ENCODE data around the gene NKAPD1.
"Not testable (repeated sequence)": the region's sequence is repeated elsewhere in the genome, so short reads cannot be mapped to it uniquely, and the experiment has no call there.

NKAPD1 gene

DNA sequence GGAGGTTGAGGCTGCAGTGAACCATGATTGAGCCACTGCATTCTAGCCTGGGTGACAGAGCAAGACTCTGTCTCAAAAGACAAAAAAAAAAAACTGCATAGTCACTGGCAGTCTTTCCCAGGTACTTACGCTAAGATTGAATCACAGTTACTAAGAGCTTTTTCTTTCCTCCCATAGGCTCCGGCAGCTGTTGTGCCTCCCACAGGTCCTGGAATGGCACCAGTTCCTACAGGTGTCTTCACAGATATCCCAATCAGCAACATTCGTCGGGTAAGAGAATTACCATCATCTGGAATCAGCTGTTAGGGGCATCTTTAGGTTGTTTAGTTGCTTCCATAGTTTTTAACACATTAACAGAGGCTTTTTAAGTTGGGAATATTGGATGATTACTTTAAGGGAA, 29.1 kb upstream of the NKAPD1 start:
- H3K36me3 ChIP-seq (ENCODE audit: control insufficient read depth, insufficient read depth, low read length): peaks cover 26% of the 10 kb centered on the region
- WGBS, 2 experiments: 92 to 95% methylated on average over 3 to 4 of the region's 4 CpGs

DNA sequence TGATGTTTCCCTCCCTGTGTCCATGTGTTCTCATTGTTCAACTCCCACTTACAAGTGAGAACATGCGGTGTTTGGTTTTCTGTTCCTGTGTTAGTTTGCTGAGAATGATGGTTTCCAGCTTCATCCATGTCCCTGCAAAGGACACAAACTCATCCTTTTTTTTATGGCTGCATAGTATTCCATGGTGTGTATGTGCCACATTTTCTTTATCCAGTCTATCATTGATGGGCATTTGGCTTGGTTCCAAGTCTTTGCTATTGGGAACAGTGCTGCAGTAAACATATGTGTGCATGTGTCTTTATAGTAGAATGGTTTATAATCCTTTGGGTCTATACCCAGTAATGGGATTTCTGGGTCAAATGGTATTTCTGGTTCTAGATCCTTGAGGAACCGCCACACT, 27.5 kb upstream of the NKAPD1 start:
- peaks cover 37% of the 10 kb centered on the region for H3K36me3 ChIP-seq (ENCODE audit: control insufficient read depth, insufficient read depth, low read length)
- 95 to 96% methylated on average over 1 of the region's 2 CpGs for WGBS, 2 experiments
- not testable (repeated sequence) for H3K27me3 ChIP-seq (ENCODE audit: control insufficient read depth, insufficient read depth, low read length, poor library complexity, severe bottlenecking); H3K27ac ChIP-seq (ENCODE audit: insufficient read depth, low read depth, low read length, poor library complexity, severe bottlenecking); H3K9me3 ChIP-seq (ENCODE audit: control insufficient read depth, low read length); H3K4me1 ChIP-seq (ENCODE audit: control insufficient read depth, insufficient read depth, low read length); H3K4me3 ChIP-seq (ENCODE audit: insufficient read depth, low read depth, low read length)

More for the DNA sequence above, 29.1 kb upstream of the NKAPD1 start:
- Histone ChIP-seq H3K9me3 (ENCODE audit: control insufficient read depth, low read length) (no peaks in the 10 kb centered on the region), H3K27ac (ENCODE audit: insufficient read depth, low read depth, low read length, poor library complexity, severe bottlenecking) (no peak overlapping the region), H3K4me3 (ENCODE audit: insufficient read depth, low read depth, low read length) (no peak overlapping the region), H3K4me1 (ENCODE audit: control insufficient read depth, insufficient read depth, low read length) (no peaks in the 10 kb centered on the region), H3K27me3 (ENCODE audit: control insufficient read depth, insufficient read depth, low read length, poor library complexity, severe bottlenecking) (no peaks in the 10 kb centered on the region)

DNA sequence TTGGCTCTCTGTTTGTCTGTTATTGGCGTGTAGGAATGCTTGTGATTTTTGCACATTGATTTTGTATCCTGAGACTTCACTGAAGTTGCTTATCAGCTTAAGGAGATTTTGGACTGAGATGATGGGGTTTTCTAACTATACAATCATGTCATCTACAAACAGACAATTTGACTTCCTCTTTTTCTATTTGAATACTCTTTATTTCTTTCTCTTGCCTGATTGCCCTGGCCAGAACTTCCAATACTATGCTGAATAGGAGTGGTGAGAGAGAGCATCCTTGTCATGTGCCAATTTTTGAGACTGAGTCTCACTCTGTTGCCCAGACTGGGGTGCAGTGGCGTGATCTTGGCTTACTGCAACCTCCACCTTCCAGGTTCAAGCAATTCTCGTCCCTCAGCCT, 25.8 kb upstream of the NKAPD1 start:
- H3K4me3 ChIP-seq (ENCODE audit: insufficient read depth, low read depth, low read length); H3K4me1 ChIP-seq (ENCODE audit: control insufficient read depth, insufficient read depth, low read length); H3K27me3 ChIP-seq (ENCODE audit: control insufficient read depth, insufficient read depth, low read length, poor library complexity, severe bottlenecking); H3K27ac ChIP-seq (ENCODE audit: insufficient read depth, low read depth, low read length, poor library complexity, severe bottlenecking); H3K9me3 ChIP-seq (ENCODE audit: control insufficient read depth, low read length): not testable (repeated sequence)
- WGBS, 2 experiments: 91 to 97% methylated on average over 3 of the region's 3 CpGs
- H3K36me3 ChIP-seq (ENCODE audit: control insufficient read depth, insufficient read depth, low read length): peaks cover 40% of the 10 kb centered on the region

DNA sequence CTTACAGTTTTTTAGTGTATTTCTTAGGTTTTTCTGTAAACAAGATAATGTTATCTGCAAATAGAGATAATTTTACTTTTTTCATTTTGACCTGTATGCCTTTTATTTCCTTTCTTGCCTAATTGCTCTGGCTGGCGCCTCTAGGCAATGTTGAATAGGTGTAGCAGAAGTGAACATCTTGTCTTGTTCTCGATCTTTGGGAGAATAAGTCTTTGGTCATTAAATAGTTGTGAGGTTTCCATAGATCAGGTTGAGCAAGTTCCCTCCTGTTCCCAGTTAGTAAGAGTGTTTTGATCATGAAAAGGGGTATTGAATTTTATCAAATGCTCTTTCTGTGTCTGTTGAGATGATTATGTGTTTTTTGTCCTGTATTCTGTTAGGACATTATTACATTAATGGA, 24.3 kb upstream of the NKAPD1 start:
- no peak overlapping the region for H3K4me3 ChIP-seq (ENCODE audit: insufficient read depth, low read depth, low read length)
- H3K9me3 ChIP-seq (ENCODE audit: control insufficient read depth, low read length): no peaks in the 10 kb centered on the region
- no peaks in the 10 kb centered on the region for H3K4me1 ChIP-seq (ENCODE audit: control insufficient read depth, insufficient read depth, low read length)
- H3K36me3 ChIP-seq (ENCODE audit: control insufficient read depth, insufficient read depth, low read length): peaks cover 45% of the 10 kb centered on the region
- WGBS, 2 experiments: 48 to 49% methylated on average over 2 of the region's 2 CpGs
- H3K27me3 ChIP-seq (ENCODE audit: control insufficient read depth, insufficient read depth, low read length, poor library complexity, severe bottlenecking): no peaks in the 10 kb centered on the region
- H3K27ac ChIP-seq (ENCODE audit: insufficient read depth, low read depth, low read length, poor library complexity, severe bottlenecking): no peak overlapping the region

DNA sequence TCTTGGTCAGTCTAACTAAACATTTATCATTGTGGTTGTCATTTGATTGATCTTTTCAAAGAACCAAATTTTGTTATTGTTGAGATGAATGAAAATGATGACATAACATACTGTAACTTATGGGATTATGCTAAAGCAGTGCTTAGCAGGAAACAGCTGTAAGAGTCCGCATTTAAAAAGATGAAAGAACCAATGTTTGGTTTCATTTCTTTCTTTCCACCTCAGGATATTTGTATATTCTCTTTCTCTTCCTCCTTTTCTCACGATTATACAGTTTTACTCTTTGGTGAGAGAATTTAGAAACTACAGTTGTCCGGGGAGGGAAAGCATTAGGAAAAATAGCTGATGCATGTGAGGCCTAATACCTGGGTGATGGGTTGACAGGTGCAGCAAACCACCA, 23.4 kb upstream of the NKAPD1 start:
- no peaks in the 10 kb centered on the region for H3K4me1 ChIP-seq (ENCODE audit: control insufficient read depth, insufficient read depth, low read length)
- H3K4me3 ChIP-seq (ENCODE audit: insufficient read depth, low read depth, low read length): no peak overlapping the region
- no peak overlapping the region for H3K27ac ChIP-seq (ENCODE audit: insufficient read depth, low read depth, low read length, poor library complexity, severe bottlenecking)
- H3K9me3 ChIP-seq (ENCODE audit: control insufficient read depth, low read length): no peaks in the 10 kb centered on the region
- WGBS, 2 experiments: 91 to 97% methylated on average over 1 to 3 of the region's 3 CpGs
- peaks cover 39% of the 10 kb centered on the region for H3K36me3 ChIP-seq (ENCODE audit: control insufficient read depth, insufficient read depth, low read length)
- H3K27me3 ChIP-seq (ENCODE audit: control insufficient read depth, insufficient read depth, low read length, poor library complexity, severe bottlenecking): no peaks in the 10 kb centered on the region

DNA sequence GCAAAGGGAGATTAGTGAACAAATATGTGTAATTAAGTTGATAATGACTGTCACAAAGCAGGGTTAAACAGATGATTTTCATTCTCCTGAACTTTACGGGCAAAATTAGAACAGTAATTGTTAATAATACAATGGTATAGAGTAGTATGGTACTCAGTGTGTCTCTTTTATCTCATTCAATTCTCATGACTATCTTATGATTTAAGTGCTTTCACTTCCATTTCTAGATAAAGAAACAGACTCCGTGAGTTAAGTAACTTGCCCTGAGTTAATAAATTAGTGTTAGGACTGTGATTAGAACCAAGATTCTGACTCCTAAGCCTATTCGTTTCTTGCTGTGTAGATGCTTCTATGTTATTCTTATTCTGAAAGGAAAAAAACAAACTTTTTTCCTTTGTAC, 22.3 kb upstream of the NKAPD1 start:
- H3K36me3 ChIP-seq (ENCODE audit: control insufficient read depth, insufficient read depth, low read length): peaks cover 35% of the 10 kb centered on the region
- no peak overlapping the region for H3K27ac ChIP-seq (ENCODE audit: insufficient read depth, low read depth, low read length, poor library complexity, severe bottlenecking)
- H3K4me1 ChIP-seq (ENCODE audit: control insufficient read depth, insufficient read depth, low read length): no peaks in the 10 kb centered on the region
- WGBS, 2 experiments: 93 to 100% methylated on average over 3 of the region's 3 CpGs
- H3K9me3 ChIP-seq (ENCODE audit: control insufficient read depth, low read length): no peaks in the 10 kb centered on the region
- no peak overlapping the region for H3K4me3 ChIP-seq (ENCODE audit: insufficient read depth, low read depth, low read length)
- H3K27me3 ChIP-seq (ENCODE audit: control insufficient read depth, insufficient read depth, low read length, poor library complexity, severe bottlenecking): no peaks in the 10 kb centered on the region

DNA sequence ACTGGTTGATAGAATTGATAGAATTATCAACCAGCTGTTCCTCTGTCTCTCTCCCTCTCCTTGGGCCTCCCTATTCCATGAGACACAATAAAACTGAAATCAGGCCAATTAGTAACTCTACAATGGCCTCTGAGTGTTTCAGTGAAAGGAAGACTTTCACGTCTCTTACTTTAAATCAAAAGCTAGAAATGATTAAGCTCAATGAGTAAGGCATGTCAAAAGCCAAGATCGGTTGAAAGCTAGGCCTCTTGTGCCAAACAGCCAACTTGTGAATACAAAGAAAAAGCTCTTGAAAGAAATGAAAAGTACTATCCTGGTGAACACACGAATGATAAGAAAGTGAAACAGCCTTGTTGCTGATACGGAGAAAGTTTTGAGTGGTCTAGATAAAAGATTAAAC, 16.9 kb upstream of the NKAPD1 start:
- H3K27me3 ChIP-seq (ENCODE audit: control insufficient read depth, insufficient read depth, low read length, poor library complexity, severe bottlenecking): no peaks in the 10 kb centered on the region
- H3K4me1 ChIP-seq (ENCODE audit: control insufficient read depth, insufficient read depth, low read length): no peaks in the 10 kb centered on the region
- H3K9me3 ChIP-seq (ENCODE audit: control insufficient read depth, low read length): no peaks in the 10 kb centered on the region
- H3K4me3 ChIP-seq (ENCODE audit: insufficient read depth, low read depth, low read length): no peak overlapping the region
- no peak overlapping the region for H3K27ac ChIP-seq (ENCODE audit: insufficient read depth, low read depth, low read length, poor library complexity, severe bottlenecking)
- H3K36me3 ChIP-seq (ENCODE audit: control insufficient read depth, insufficient read depth, low read length): peaks cover 37% of the 10 kb centered on the region
- 86% methylated on average over 4 of the region's 4 CpGs for WGBS, 2 experiments

DNA sequence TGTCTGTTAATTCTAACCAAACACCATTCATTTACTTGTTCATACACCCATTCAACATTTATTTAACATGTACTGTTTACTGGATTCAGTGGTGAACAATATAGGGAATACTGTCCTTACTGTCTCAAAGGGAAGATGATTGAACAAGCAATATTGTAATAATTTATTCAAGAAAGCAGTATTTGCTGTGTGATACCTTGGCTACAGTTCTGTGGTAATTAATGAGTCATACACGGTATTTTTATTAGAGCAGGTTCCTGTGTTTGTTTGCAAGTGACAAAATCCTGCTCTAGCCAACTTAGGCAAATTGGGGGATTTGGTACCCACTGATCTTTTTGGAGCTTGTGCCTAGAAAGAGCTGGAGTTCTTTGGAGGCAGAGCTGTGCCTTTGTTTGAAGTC, 16.0 kb upstream of the NKAPD1 start:
- WGBS, 2 experiments: 97 to 100% methylated on average over 1 of the region's 1 CpG

DNA sequence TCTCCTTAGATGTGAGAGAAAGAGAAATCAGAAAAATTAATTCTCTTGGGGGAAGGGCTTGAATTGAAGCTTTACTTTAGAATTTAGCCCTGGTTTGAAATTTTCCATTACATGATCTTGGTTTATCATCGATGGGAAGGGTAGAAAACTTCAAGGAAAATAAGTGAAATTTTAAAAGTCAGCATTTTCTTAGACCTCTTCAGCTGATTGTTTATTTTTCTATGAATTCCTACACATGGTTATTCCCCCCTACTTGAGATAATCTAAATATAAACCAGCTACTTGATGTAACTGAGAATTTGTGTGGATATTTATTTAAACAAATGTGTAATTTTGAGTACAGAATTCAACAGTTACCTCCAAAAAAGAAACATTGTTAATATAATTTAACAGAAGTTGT, 11.2 kb upstream of the NKAPD1 start:
- no peak overlapping the region for H3K27ac ChIP-seq (ENCODE audit: insufficient read depth, low read depth, low read length, poor library complexity, severe bottlenecking)
- H3K4me1 ChIP-seq (ENCODE audit: control insufficient read depth, insufficient read depth, low read length): no peaks in the 10 kb centered on the region
- H3K9me3 ChIP-seq (ENCODE audit: control insufficient read depth, low read length): no peaks in the 10 kb centered on the region
- peaks cover 22% of the 10 kb centered on the region for H3K36me3 ChIP-seq (ENCODE audit: control insufficient read depth, insufficient read depth, low read length)
- no peak overlapping the region for H3K4me3 ChIP-seq (ENCODE audit: insufficient read depth, low read depth, low read length)
- whole genome bisulfite sequencing, 2 experiments: 92 to 93% methylated on average over 1 of the region's 1 CpG
- H3K27me3 ChIP-seq (ENCODE audit: control insufficient read depth, insufficient read depth, low read length, poor library complexity, severe bottlenecking): no peaks in the 10 kb centered on the region

More for the DNA sequence above, 16.0 kb upstream of the NKAPD1 start:
- Histone ChIP-seq H3K4me3 (ENCODE audit: insufficient read depth, low read depth, low read length) (no peak overlapping the region), H3K4me1 (ENCODE audit: control insufficient read depth, insufficient read depth, low read length) (no peaks in the 10 kb centered on the region), H3K9me3 (ENCODE audit: control insufficient read depth, low read length) (no peaks in the 10 kb centered on the region), H3K36me3 (ENCODE audit: control insufficient read depth, insufficient read depth, low read length) (peaks cover 38% of the 10 kb centered on the region), H3K27ac (ENCODE audit: insufficient read depth, low read depth, low read length, poor library complexity, severe bottlenecking) (no peak overlapping the region), H3K27me3 (ENCODE audit: control insufficient read depth, insufficient read depth, low read length, poor library complexity, severe bottlenecking) (no peaks in the 10 kb centered on the region)

DNA sequence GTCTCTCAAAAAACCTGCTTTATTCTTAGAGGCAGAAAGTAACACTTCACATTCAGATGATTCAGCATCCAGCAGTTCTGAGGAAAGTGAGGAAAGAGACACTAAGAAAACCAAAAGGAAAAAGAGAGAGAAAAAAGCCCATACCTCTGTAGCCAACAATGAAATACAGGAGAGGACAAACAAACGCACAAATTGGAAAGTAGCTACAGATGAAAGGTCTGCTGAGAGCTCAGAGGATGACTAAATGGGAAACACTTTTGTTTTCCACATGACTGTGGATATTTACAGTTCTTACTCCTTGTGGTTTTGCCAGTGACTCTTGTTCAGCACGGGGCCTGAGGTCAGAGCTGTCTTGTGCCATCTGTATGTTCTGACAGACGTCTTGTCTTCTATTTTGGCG, 8.6 kb downstream of the NKAPD1 start:
- 93 to 96% methylated on average over 4 of the region's 4 CpGs for whole genome bisulfite sequencing, 2 experiments
- Histone ChIP-seq H3K27me3 (ENCODE audit: control insufficient read depth, insufficient read depth, low read length, poor library complexity, severe bottlenecking) (no peaks in the 10 kb centered on the region), H3K9me3 (ENCODE audit: control insufficient read depth, low read length) (no peaks in the 10 kb centered on the region), H3K4me3 (ENCODE audit: insufficient read depth, low read depth, low read length) (no peak overlapping the region), H3K36me3 (ENCODE audit: control insufficient read depth, insufficient read depth, low read length) (peaks cover 37% of the 10 kb centered on the region), H3K4me1 (ENCODE audit: control insufficient read depth, insufficient read depth, low read length) (peaks cover 8% of the 10 kb centered on the region), H3K27ac (ENCODE audit: insufficient read depth, low read depth, low read length, poor library complexity, severe bottlenecking) (no peak overlapping the region)

DNA sequence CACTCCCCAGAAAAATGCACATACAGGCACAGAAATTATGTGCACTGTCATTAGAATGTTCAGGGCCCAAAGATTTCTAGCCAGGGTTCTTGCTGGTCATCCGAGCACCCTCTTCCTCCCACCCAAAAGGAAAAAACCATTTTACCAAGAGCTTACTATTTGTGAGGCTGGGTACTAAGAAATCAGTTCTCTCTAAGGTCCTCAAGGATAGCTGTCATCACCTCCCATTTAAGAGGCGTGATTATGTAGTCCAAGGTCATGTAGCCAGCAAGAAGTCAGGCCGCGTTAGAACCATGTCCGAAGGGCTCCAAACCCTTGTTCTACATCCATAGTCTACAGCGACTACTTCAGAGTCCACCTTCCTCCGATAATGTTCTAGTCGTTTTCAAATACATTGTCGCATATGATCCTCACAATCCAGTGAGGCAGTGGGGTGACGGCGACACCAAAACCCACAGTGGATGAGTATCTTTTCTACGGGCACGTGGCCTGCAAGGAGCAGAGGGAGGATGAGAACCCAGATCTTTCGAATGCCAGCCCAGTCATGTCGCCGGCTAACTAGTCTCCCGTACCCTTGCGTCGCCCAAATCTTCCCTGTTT, 11.8 kb downstream of the NKAPD1 start:
- H3K9me3 ChIP-seq (ENCODE audit: control insufficient read depth, low read length): no peaks in the 10 kb centered on the region
- 5% methylated on average over 19 of the region's 19 CpGs for WGBS, 2 experiments
- peaks cover 25% of the 10 kb centered on the region for H3K36me3 ChIP-seq (ENCODE audit: control insufficient read depth, insufficient read depth, low read length)
- H3K27me3 ChIP-seq (ENCODE audit: control insufficient read depth, insufficient read depth, low read length, poor library complexity, severe bottlenecking): no peaks in the 10 kb centered on the region
- H3K4me3 ChIP-seq (ENCODE audit: insufficient read depth, low read depth, low read length): peak overlapping the region; percentile 99
- peak overlapping the region; percentile 19 for H3K27ac ChIP-seq (ENCODE audit: insufficient read depth, low read depth, low read length, poor library complexity, severe bottlenecking)
- peaks cover 9% of the 10 kb centered on the region for H3K4me1 ChIP-seq (ENCODE audit: control insufficient read depth, insufficient read depth, low read length)

All from ectodermal cell (in vitro differentiated cells).